Cardiac muscle cell (in vitro differentiated cells and primary cell): Measurements from ENCODE around the gene FBXO4. TPM values are rescaled to one million over a fixed set of nuclear protein-coding genes. Genes with fewer than 3 reads are reported as not detected.

Source experiments
- DNase-seq, 2 donors: peaks; one replicate each; pipeline versions ENCODE4 v3.0.0 to v3.0.0-alpha.2; 2010 to 2017; ENCODE audit warnings: low read depth in 1 of 2, low spot score in 1 of 2
- H3K27ac ChIP-seq: fragments of 200-600 bp; sonication (generic); 2 replicates; pipeline ENCODE4 v1.5.1; 2016
- H3K27me3 ChIP-seq: fragments of 200-600 bp; sonication (generic); 2 replicates; pipeline ENCODE4 v1.6.0; 2016; ENCODE audit warnings: control low read depth
- H3K36me3 ChIP-seq: fragments of 200-600 bp; sonication (generic); 2 replicates; pipeline ENCODE4 v1.5.1; 2016; ENCODE audit warnings: control low read depth
- H3K4me1 ChIP-seq: fragments of 200-600 bp; sonication (generic); 2 replicates; pipeline ENCODE4 v1.8.1; 2017; ENCODE audit warnings: low read depth, mild to moderate bottlenecking, mixed run types
- H3K4me3 ChIP-seq: fragments of 200-600 bp; sonication (generic); 2 replicates; pipeline ENCODE4 v1.5.1; 2016; ENCODE audit warnings: mild to moderate bottlenecking
- H3K9me3 ChIP-seq: fragments of 200-600 bp; sonication (generic); 2 replicates; pipeline ENCODE4 v1.5.1; 2017; ENCODE audit warnings: low read depth, mild to moderate bottlenecking, control low read depth
- polyA plus RNA-seq: library from polyadenylated mRNA; unstranded; fragments of >200 nt; fragmentation: Nextera tagmentation; extraction: Ambion mirVana; gene quantifications from 2 replicates; pipeline ENCODE4 v1.2.1, GENCODE V29; 2016
- total RNA-seq: library from RNA; depleted of rRNA; stranded (reverse); fragments of >200 nt; gene quantifications from 2 replicates; pipeline ENCODE4 v1.2.3, GENCODE V29; 2016
- TF ChIP-seq, protein P1 (sequence below): IDR thresholded peaks from 2 replicates; pipeline ENCODE4 v1.5.1; 2012; ENCODE audit warnings: low read depth, mild to moderate bottlenecking, low read length

FBXO4 gene
- total and polyA plus RNA-seq, 2 experiments from 2014 or later: 2.1 to 7.1 TPM

- Histone ChIP-seq H3K4me3 (no peak overlapping the region), H3K9me3 (no peaks in the 10 kb centered on the region), H3K36me3 (no peaks in the 10 kb centered on the region), H3K4me1 (no peaks in the 10 kb centered on the region), H3K27me3 (no peaks in the 10 kb centered on the region), H3K27ac (no peak overlapping the region)
- TF ChIP-seq, protein P1, sequence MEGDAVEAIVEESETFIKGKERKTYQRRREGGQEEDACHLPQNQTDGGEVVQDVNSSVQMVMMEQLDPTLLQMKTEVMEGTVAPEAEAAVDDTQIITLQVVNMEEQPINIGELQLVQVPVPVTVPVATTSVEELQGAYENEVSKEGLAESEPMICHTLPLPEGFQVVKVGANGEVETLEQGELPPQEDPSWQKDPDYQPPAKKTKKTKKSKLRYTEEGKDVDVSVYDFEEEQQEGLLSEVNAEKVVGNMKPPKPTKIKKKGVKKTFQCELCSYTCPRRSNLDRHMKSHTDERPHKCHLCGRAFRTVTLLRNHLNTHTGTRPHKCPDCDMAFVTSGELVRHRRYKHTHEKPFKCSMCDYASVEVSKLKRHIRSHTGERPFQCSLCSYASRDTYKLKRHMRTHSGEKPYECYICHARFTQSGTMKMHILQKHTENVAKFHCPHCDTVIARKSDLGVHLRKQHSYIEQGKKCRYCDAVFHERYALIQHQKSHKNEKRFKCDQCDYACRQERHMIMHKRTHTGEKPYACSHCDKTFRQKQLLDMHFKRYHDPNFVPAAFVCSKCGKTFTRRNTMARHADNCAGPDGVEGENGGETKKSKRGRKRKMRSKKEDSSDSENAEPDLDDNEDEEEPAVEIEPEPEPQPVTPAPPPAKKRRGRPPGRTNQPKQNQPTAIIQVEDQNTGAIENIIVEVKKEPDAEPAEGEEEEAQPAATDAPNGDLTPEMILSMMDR: no peak
- no peak for DNase-seq
Observed at GRCh38 chr5:41960481-41960880, 35.4 kb downstream of the FBXO4 start.

DNA sequence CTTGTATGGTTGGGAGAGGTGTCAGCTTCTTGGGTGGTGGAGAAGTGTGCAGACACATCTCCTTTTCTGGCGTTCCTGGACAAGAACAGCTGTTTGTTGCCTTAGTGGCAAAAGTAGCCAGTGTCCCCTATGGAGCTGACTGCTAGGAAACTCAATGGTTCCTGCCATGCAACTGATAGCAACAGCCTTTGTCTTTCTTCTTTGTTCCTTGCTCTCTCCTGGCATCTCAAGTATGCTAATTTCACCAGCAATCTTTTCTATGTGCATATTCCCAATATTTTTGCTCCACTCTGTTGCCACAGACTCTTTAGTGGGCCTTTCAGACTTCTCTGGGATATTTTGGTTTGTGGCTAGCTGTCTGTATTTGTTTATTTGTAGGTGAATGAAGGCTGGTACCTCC, 36.7 kb downstream of the FBXO4 start:
- no peaks in the 10 kb centered on the region for H3K9me3 ChIP-seq
- TF ChIP-seq, protein P1: no peak
- no peaks in the 10 kb centered on the region for H3K4me1 ChIP-seq

DNA sequence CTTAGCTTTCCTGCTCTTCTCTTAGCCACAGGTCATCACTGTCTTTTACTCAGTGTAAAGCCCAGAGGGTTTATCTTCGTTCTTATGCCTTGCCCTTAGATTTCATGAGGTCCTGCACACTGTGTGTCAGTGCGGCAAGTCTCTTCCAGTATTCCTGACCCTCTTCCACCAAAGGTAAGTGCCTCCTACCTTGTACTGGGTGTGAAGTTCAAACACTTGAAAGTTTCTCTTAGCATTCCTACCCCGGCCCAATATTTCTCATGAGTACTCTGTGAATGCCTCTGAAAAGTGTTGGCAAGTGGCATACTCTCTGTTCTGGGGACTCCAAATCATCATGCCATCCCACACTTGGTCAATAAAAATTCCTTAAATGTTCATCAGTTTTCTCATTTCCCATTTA, 37.4 kb downstream of the FBXO4 start:
- no peak overlapping the region for H3K4me3 ChIP-seq
- DNase-seq: no peak
- TF ChIP-seq, protein P1: no peak

More for the DNA sequence above, 36.7 kb downstream of the FBXO4 start:
- H3K27me3 ChIP-seq: no peaks in the 10 kb centered on the region
- H3K27ac ChIP-seq: no peak overlapping the region
- H3K4me3 ChIP-seq: no peak overlapping the region
- no peak for DNase-seq
- H3K36me3 ChIP-seq: no peaks in the 10 kb centered on the region

DNA sequence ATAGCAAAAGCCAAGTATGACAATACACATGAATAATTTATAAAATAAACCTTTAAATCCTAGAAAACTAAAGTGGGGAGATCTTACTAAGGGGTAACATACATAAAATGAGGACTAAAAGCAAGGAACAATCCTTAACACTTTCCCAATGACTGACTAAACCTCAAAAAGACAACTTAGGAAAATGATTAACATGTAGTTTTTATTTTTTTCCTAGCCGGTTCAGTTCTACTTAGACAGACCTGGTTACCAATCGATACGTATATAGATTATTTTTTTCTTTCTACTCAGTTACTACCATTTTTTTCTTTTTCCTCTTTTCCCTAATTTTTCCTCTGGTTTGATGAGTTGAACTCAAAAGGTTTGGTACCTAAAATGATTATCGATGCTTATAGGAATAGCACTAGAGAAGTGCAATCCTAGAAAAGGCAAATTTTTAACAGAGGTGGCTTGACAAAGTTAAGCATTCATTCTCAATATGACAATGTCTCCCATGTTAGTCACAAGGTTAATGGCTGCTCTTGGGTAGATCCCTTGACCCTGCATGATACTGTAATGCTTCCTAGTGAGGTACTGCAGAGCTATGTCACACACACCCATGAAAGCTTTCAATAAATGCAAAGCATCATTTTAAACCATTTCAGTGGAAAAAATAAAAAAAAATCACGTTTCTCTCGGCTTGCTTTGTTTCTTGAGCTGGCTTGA, 41.5 kb downstream of the FBXO4 start:
- DNase-seq: no peak
- TF ChIP-seq, protein P1: no peak
- Histone ChIP-seq H3K4me1 (no peaks in the 10 kb centered on the region), H3K9me3 (no peaks in the 10 kb centered on the region), H3K27ac (no peak overlapping the region), H3K4me3 (no peak overlapping the region), H3K36me3 (no peaks in the 10 kb centered on the region), H3K27me3 (no peaks in the 10 kb centered on the region)

More for the DNA sequence above, 37.4 kb downstream of the FBXO4 start:
- Histone ChIP-seq H3K27me3 (no peaks in the 10 kb centered on the region), H3K27ac (no peak overlapping the region), H3K36me3 (no peaks in the 10 kb centered on the region), H3K9me3 (no peaks in the 10 kb centered on the region), H3K4me1 (no peaks in the 10 kb centered on the region)

DNA sequence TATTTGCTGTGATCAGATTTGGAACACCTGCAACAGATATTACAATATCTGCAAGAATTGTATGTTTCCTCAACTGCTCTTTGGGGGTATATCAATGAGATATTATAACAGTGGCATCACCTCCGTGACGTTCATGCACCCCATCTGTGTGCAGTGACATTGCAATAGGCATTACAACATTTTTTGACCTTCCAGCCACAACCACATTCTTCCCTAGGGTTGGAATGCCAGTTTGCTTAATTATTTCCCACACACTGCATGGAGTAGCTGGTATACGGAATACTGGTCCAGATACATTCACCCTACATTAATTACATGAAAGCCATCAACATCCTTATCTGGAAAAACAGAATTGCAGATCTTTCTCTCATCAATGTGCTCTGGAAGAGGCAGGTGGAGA, 42.3 kb downstream of the FBXO4 start:
- Histone ChIP-seq H3K4me1 (no peaks in the 10 kb centered on the region), H3K4me3 (no peak overlapping the region), H3K27ac (no peak overlapping the region), H3K9me3 (no peaks in the 10 kb centered on the region), H3K36me3 (no peaks in the 10 kb centered on the region), H3K27me3 (no peaks in the 10 kb centered on the region)
- DNase-seq: no peak
- TF ChIP-seq, protein P1: no peak
